H9 (cell line): ENCODE results near the gene PLEKHJ1. TPM values are rescaled to one million over a fixed set of nuclear protein-coding genes. Genes with fewer than 3 reads are reported as not detected.

ENCODE experiments used
- DNase-seq: peaks from one replicate; pipeline ENCODE4 v3.0.0-alpha.2; 2017
- H2AFZ ChIP-seq: one replicate; pipeline ENCODE4 v1.6.1; 2013; ENCODE audit warnings: mild to moderate bottlenecking, low read length, control low read depth, moderate library complexity
- H2AK5ac ChIP-seq: 2 replicates; pipeline ENCODE4 v1.6.1; 2013; ENCODE audit warnings: low read length, control low read depth, mixed read lengths; ENCODE audit not compliant: insufficient read length
- H2BK120ac ChIP-seq: one replicate; pipeline ENCODE4 v1.6.1; 2013; ENCODE audit warnings: low read depth, mild to moderate bottlenecking, low read length, control low read depth, inconsistent platforms; ENCODE audit not compliant: poor library complexity, severe bottlenecking
- H2BK12ac ChIP-seq: 2 replicates; pipeline ENCODE4 v1.6.1; 2013; ENCODE audit warnings: low read length, control low read depth, mixed read lengths, low read depth; ENCODE audit not compliant: insufficient read length
- H2BK15ac ChIP-seq: 2 replicates; pipeline ENCODE4 v1.6.1; 2013; ENCODE audit warnings: low read depth, low read length, control low read depth
- H2BK20ac ChIP-seq: one replicate; pipeline ENCODE4 v1.6.1; 2013; ENCODE audit warnings: low read depth, mild to moderate bottlenecking, low read length, control low read depth, inconsistent platforms; ENCODE audit not compliant: poor library complexity, severe bottlenecking
- H2BK5ac ChIP-seq: 2 replicates; pipeline ENCODE4 v1.6.1; 2013; ENCODE audit warnings: low read length, control low read depth, mixed read lengths; ENCODE audit not compliant: insufficient read length
- H3K14ac ChIP-seq: 2 replicates; pipeline ENCODE4 v1.6.1; 2013; ENCODE audit warnings: low read length, control low read depth; ENCODE audit not compliant: insufficient read depth
- H3K18ac ChIP-seq: 2 replicates; pipeline ENCODE4 v1.6.1; 2013; ENCODE audit warnings: low read depth, mild to moderate bottlenecking, mixed read lengths, low read length, control low read depth; ENCODE audit not compliant: insufficient read length
- H3K23ac ChIP-seq: 2 replicates; pipeline ENCODE4 v1.6.1; 2013; ENCODE audit warnings: low read length, control low read depth, mixed read lengths, low read depth; ENCODE audit not compliant: insufficient read length
- H3K23me2 ChIP-seq: 2 replicates; pipeline ENCODE4 v1.6.1; 2013; ENCODE audit warnings: low read depth, mild to moderate bottlenecking, mixed read lengths, low read length, control low read depth; ENCODE audit not compliant: insufficient read length, poor library complexity, severe bottlenecking
- H3K27ac ChIP-seq: 2 replicates; pipeline ENCODE4 v1.5.1; 2013; ENCODE audit warnings: low read length, control low read depth, mixed read lengths, low read depth; ENCODE audit not compliant: insufficient read length
- H3K27me3 ChIP-seq: 2 replicates; pipeline ENCODE4 v1.6.1; 2013; ENCODE audit warnings: low read length, control low read depth, inconsistent platforms; ENCODE audit not compliant: insufficient read depth
- H3K4ac ChIP-seq: 2 replicates; pipeline ENCODE4 v1.6.1; 2013; ENCODE audit warnings: low read depth, mild to moderate bottlenecking, control low read depth, inconsistent platforms, low read length, moderate library complexity
- H3K4me1 ChIP-seq: 2 replicates; pipeline ENCODE4 v1.6.1; 2013; ENCODE audit warnings: low read length, control low read depth, inconsistent platforms; ENCODE audit not compliant: insufficient read depth
- H3K4me2 ChIP-seq: 2 replicates; pipeline ENCODE4 v1.6.1; 2013; ENCODE audit warnings: low read length, control low read depth, mixed read lengths; ENCODE audit not compliant: insufficient read length, insufficient read depth
- H3K56ac ChIP-seq: 2 replicates; pipeline ENCODE4 v1.6.1; 2013; ENCODE audit warnings: low read depth, mild to moderate bottlenecking, mixed read lengths, low read length, control low read depth; ENCODE audit not compliant: insufficient read length
- H3K79me1 ChIP-seq: 2 replicates; pipeline ENCODE4 v1.6.1; 2013; ENCODE audit warnings: low read depth, mild to moderate bottlenecking, moderate library complexity, low read length, control low read depth, inconsistent platforms; ENCODE audit not compliant: insufficient read depth, poor library complexity, severe bottlenecking
- H3K79me2 ChIP-seq: 2 replicates; pipeline ENCODE4 v1.6.1; 2013; ENCODE audit warnings: low read length, control low read depth, inconsistent platforms; ENCODE audit not compliant: insufficient read depth
- H3K9ac ChIP-seq: 2 replicates; pipeline ENCODE4 v1.6.1; 2013; ENCODE audit warnings: low read length, control low read depth, mixed read lengths; ENCODE audit not compliant: insufficient read length; ENCODE audit errors: extremely low read depth
- H3K9me3 ChIP-seq: one replicate; pipeline ENCODE4 v1.6.1; 2013; ENCODE audit warnings: low read depth, low read length, inconsistent platforms; ENCODE audit not compliant: control insufficient read depth
- H3T11ph ChIP-seq: one replicate; pipeline ENCODE4 v1.6.1; 2013; ENCODE audit warnings: mild to moderate bottlenecking, low read length, control low read depth, inconsistent platforms
- H4K20me1 ChIP-seq: one replicate; pipeline ENCODE4 v1.6.1; 2013; ENCODE audit not compliant: control insufficient read depth, insufficient read length, insufficient read depth
- H4K5ac ChIP-seq: 2 replicates; pipeline ENCODE4 v1.6.1; 2013; ENCODE audit warnings: low read depth, mild to moderate bottlenecking, mixed read lengths, low read length, control low read depth; ENCODE audit not compliant: insufficient read length
- H4K8ac ChIP-seq: replicated peaks from 2 replicates; pipeline ENCODE4 v1.6.1; 2013; ENCODE audit warnings: low read length, control low read depth, mixed read lengths, low read depth; ENCODE audit not compliant: insufficient read length
- H4K91ac ChIP-seq: 2 replicates; pipeline ENCODE4 v1.6.1; 2013; ENCODE audit warnings: low read depth, mild to moderate bottlenecking, moderate library complexity, mixed read lengths, low read length, control low read depth; ENCODE audit not compliant: insufficient read length
- H3K27ac Mint-ChIP-seq, 3 experiments: 2 replicates in 2 of 3; 3 replicates in 1 of 3; pipeline ENCODE4 v1.8.0; 2020 to 2021; ENCODE audit warnings: mixed read lengths in 3 of 3, mild to moderate bottlenecking in 1 of 3, moderate library complexity in 1 of 3
- H3K27me3 Mint-ChIP-seq: 2 replicates; pipeline ENCODE4 v1.8.0; 2021; ENCODE audit warnings: low read depth, mild to moderate bottlenecking, moderate library complexity, mixed read lengths
- H3K36me3 Mint-ChIP-seq, 3 experiments: 2 replicates in 2 of 3; 3 replicates in 1 of 3; pipeline ENCODE4 v1.8.0; 2020 to 2021; ENCODE audit warnings: low read depth in 3 of 3, mixed read lengths in 3 of 3; ENCODE audit not compliant: insufficient read depth in 1 of 3
- H3K4me1 Mint-ChIP-seq, 2 experiments: 2 replicates each; pipeline ENCODE4 v1.8.0; 2020; ENCODE audit warnings: mixed read lengths in 2 of 2
- H3K4me3 Mint-ChIP-seq, 2 experiments: 2 replicates in 1 of 2; 3 replicates in 1 of 2; pipeline ENCODE4 v1.8.0; 2020 to 2021; ENCODE audit warnings: mild to moderate bottlenecking in 2 of 2, mixed read lengths in 2 of 2, moderate library complexity in 1 of 2
- H3K9me3 Mint-ChIP-seq, 2 experiments: 2 replicates in 1 of 2; 3 replicates in 1 of 2; pipeline ENCODE4 v1.8.0; 2020; ENCODE audit warnings: mild to moderate bottlenecking in 2 of 2, mixed read lengths in 2 of 2, moderate library complexity in 1 of 2
- WGBS: extraction: QIAGEN DNeasy Blood & Tissue Kit; methylation state at CpG from one replicate; pipeline ENCODE4 v1.1.7; 2013; ENCODE audit warnings: missing lambda C conversion rate, low lambda C conversion rate, mixed read lengths; ENCODE audit not compliant: insufficient read length; ENCODE audit errors: extremely low coverage; 5-methylcytosine and 5-hydroxymethylcytosine counted together
- long read RNA-seq: library from polyadenylated mRNA; unstranded; transcript quantifications from one replicate; pipeline ENCODE4 v2.0.0, GENCODE V29; 2020
- total RNA-seq: library from RNA; stranded (reverse); gene quantifications from 2 replicates; pipeline ENCODE4 v1.2.1, GENCODE V29; 2021
- TF ChIP-seq, protein P1 (sequence below): fragments of 200-600 bp; sonication (generic); conservative IDR thresholded peaks from 3 replicates; pipeline ENCODE4 v1.8.0; 2021; ENCODE audit warnings: antibody characterized with exemption, mild to moderate bottlenecking

PLEKHJ1 gene, protein sequence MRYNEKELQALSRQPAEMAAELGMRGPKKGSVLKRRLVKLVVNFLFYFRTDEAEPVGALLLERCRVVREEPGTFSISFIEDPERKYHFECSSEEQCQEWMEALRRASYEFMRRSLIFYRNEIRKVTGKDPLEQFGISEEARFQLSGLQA
- 139 and 148 TPM in 2 replicates for total RNA-seq
- long read RNA-seq, transcript PLEKHJ1-213 (5 exons, 1,092 nt), result minor isoform, 10 of 779 reads
- long read RNA-seq, transcript PLEKHJ1-201 (6 exons, 1,206 nt), result major isoform, 675 of 779 reads
- long read RNA-seq, transcript PLEKHJ1-206 (5 exons, 1,311 nt), result minor isoform, 51 of 779 reads
- long read RNA-seq, partial matches to known transcripts, result 12 of 779 reads
- long read RNA-seq, other reads (novel, unspliced or antisense), result 25 of 779 reads

DNA sequence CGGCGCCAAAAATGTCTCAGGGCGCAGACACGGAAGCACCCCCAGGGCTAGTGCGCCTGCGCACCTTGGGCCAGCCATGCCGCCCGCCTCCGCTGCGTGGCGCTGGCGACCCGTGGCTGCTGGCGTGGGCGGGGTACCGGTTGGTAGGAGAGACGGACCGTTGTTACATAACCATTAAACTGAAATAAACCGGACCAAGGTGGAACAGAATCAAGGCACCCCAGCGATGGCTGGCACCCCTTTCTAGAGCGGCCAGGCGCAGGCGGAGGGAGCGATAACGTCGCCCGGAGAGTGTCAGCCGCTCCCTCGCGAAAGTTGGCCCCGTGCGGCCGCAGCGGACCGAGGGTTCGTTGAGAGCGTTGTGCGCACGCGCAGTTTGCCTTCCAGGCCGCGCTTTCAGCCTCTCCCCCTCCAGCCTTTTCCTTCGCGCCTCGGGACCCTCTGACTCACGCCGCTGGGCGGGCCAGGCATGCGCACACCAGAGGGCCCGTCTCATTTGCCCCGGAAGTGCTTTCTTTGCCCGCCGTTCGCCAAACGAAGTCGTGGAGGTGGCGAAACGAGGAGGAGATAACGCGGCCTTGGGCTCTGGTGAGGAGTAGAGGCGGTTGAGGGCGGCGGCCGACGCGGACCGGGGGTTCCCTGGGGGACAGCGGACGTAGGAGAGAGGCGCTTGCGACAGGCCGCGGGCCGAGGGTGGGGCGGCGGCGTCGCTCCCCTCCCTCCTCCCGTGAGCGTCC is at the start of gene PLEKHJ1, which contains the start of gene SF3A2:
Gene PLEKHJ1 (minus strand): TSS at position 16 of the 737 bp plus-strand sequence. CDS start 81 bp downstream, outside the sequence.
Gene SF3A2 (plus strand): TSS at position 511 of the 737 bp plus-strand sequence. CDS start 6,595 bp downstream, outside the sequence.
- Histone ChIP-seq H2BK12ac (no peak within 1 kb of the TSS), H3K14ac (peak within 1 kb of the TSS; percentile 87), H2AFZ (no peak within 1 kb of the TSS), H3K4ac (no peak within 1 kb of the TSS), H2AK5ac (no peak within 1 kb of the TSS), H3K56ac (no peak within 1 kb of the TSS), H4K5ac (no peak within 1 kb of the TSS), H2BK5ac (no peak within 1 kb of the TSS), H3K23me2 (peaks cover 9% of the 10 kb centered on the region), H2BK15ac (no peak within 1 kb of the TSS), H3K4me1 (peaks cover 4% of the 10 kb centered on the region; the same call in 1 of the 2 replicates), H4K8ac (no peak within 1 kb of the TSS), H3K23ac (no peak within 1 kb of the TSS), H3K4me2 (peak within 1 kb of the TSS; percentile 55), H4K20me1 (peaks cover 2% of the 10 kb centered on the region), H2BK120ac (no peak within 1 kb of the TSS), H3K79me2 (peaks cover 44% of the 10 kb centered on the region), H2BK20ac (no peak within 1 kb of the TSS), H3K9ac (peak within 1 kb of the TSS; percentile 72), H3K18ac (peak within 1 kb of the TSS; percentile 90), H3K9me3 (no peaks in the 10 kb centered on the region), H4K91ac (no peak within 1 kb of the TSS), H3K79me1 (peaks cover 4% of the 10 kb centered on the region), H3T11ph (no peak within 1 kb of the TSS), H3K27ac (no peak within 1 kb of the TSS), H3K27me3 (no peaks in the 10 kb centered on the region)
- H3K27ac Mint-ChIP-seq, result peak within 1 kb of the TSS; percentile 99 to 100 (median 99)
- TF ChIP-seq, protein P1, sequence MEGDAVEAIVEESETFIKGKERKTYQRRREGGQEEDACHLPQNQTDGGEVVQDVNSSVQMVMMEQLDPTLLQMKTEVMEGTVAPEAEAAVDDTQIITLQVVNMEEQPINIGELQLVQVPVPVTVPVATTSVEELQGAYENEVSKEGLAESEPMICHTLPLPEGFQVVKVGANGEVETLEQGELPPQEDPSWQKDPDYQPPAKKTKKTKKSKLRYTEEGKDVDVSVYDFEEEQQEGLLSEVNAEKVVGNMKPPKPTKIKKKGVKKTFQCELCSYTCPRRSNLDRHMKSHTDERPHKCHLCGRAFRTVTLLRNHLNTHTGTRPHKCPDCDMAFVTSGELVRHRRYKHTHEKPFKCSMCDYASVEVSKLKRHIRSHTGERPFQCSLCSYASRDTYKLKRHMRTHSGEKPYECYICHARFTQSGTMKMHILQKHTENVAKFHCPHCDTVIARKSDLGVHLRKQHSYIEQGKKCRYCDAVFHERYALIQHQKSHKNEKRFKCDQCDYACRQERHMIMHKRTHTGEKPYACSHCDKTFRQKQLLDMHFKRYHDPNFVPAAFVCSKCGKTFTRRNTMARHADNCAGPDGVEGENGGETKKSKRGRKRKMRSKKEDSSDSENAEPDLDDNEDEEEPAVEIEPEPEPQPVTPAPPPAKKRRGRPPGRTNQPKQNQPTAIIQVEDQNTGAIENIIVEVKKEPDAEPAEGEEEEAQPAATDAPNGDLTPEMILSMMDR, result peak; percentile 95
- peaks cover 14 to 52% (median 51%) of the 10 kb centered on the region in 3 experiments for H3K36me3 Mint-ChIP-seq
- WGBS, result no CpG with 5 or more reads among the region's 80 CpGs
- no peaks in the 10 kb centered on the region; the same call in 1 of the 2 replicates for H3K27me3 Mint-ChIP-seq
- H3K4me1 Mint-ChIP-seq, result peaks cover 37 to 48% of the 10 kb centered on the region in 2 experiments
- peak; percentile 97 for DNase-seq
- H3K4me3 Mint-ChIP-seq, result peak within 1 kb of the TSS; percentile 96 to 97
- peaks cover 0 to 3% of the 10 kb centered on the region in 2 experiments; a peak in 1 of 5 replicates for H3K9me3 Mint-ChIP-seq
